LNCaP clone FGC (cell line): ENCODE results near the gene AP2A2.

Experiments used
- DNase-seq: peaks from one replicate; pipeline ENCODE4 v3.0.0-alpha.2; 2011; ENCODE audit warnings: low read depth
- H3K4me3 ChIP-seq: 2 replicates; pipeline ENCODE4 v1.5.1; 2011; ENCODE audit warnings: mild to moderate bottlenecking, low read depth, low read length, control low read depth
- CTCF ChIP-seq: IDR thresholded peaks from 2 replicates; pipeline ENCODE4 v1.5.1; 2012; ENCODE audit warnings: mild to moderate bottlenecking; ENCODE audit not compliant: control insufficient read depth, insufficient read depth; ENCODE audit errors: extremely low read depth

AP2A2 gene

DNA sequence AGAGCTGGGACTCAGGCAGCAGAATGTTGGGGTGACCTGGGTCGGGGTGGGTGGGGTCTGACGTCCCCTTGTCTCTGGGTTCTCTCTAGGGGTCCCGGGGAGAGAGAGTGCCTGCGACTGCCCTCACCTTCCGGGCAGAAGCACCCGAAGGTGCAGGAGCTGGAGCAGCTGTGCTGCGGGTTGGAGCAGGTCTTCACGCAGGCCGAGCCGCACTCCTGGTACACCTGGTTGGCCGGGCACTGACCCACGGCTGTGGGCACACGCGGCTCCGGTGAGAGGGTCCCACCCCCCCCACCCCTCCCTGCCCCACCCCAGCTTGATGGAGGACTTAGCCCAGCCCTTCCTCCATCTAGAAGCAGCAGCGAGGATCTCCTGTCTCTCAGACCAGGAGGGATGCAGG lies 104.4 kb downstream of the AP2A2 start:
- no peak overlapping the region for H3K4me3 ChIP-seq
- no peak for DNase-seq
- TF ChIP-seq CTCF: no peak

- no peak for TF ChIP-seq CTCF
- no peak overlapping the region for H3K4me3 ChIP-seq
- no peak for DNase-seq
Measured at GRCh38 chr11:1030556-1030955, 104.9 kb downstream of the AP2A2 start.

DNA sequence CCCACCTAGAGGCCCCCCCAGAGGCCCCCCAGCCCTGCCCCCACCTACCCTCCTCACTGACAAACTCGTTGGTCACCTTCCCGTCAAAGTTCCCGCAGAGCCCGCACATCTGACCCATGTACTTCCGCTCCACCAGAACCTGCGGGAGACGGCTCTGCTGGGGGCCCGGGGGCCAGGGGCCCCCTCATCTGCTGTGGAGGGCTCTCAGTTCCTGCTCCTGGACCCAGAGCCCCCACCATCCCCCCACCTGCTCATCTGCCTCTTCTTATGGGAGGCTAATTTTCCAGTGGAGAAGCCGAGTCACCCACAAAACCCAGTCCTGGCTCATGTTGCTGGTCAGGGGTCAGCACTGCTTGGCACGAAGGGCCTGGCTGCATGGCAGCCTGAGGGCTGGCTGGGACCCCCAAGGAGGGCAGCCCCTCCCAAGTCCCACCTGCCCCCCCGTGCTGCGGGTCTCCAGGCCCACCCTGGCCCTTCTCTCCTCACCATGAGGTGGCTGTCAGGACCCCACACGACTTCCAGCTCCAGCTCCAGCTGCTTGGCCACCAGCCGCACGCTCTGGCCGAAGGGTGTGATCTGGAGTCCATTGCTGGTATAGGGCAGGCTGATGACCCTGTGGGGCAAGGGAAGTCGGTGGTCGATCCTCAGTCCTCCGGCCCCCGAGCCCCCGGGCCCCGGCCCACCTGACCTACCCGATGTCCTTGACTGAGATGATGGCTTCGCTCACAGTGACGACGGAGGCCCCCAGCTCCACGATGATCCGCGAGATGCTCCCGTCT lies 105.6 kb downstream of the AP2A2 start:
- no peak for TF ChIP-seq CTCF
- H3K4me3 ChIP-seq: no peak overlapping the region

GRCh38 chr11:1032310-1032891 lies 106.7 kb downstream of the AP2A2 start:
- no peak for DNase-seq
- TF ChIP-seq CTCF: no peak
- H3K4me3 ChIP-seq: no peak overlapping the region

More for the DNA sequence above, 105.6 kb downstream of the AP2A2 start:
- no peak for DNase-seq

GRCh38 chr11:1033016-1033798 lies 107.5 kb downstream of the AP2A2 start:
- no peak overlapping the region for H3K4me3 ChIP-seq
- no peak for DNase-seq
- no peak for TF ChIP-seq CTCF

DNA sequence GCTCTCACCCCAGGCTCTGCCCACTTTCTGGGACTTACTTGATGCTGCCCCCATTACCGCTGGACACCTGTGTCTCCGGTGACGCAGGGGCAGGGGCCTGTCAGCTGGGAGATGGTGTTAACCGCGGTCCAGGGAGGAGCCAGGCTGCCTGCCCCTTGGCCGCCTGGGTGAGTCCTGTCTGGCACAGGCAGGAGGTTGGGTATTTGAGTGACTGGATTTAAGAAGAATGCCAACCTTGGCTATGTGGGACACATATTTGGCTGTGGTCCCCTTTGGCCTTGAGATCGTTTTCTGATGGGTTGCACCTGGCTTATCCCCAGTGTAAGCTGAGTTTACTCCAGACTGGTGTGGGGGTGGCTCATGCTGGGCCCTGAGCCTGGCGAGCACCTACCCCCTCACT lies 108.3 kb downstream of the AP2A2 start:
- no peak for DNase-seq
- no peak overlapping the region for H3K4me3 ChIP-seq
- TF ChIP-seq CTCF: no peak
